ENCODE data around the gene IL5. TPM values are rescaled to one million over a fixed set of nuclear protein-coding genes. Genes with fewer than 3 reads are reported as not detected.
A peak's percentile ranks its signal among the peaks of the same experiment; 100 is the strongest.

IL5 gene
- total and polyA plus RNA-seq, 4 donors: not detected

- no peak overlapping the region for H3K9ac ChIP-seq (ENCODE audit: insufficient read depth in 1 of 2, low read length in 2 of 2)
- H3K4me3 ChIP-seq: no peak overlapping the region
- H3K36me3 ChIP-seq (ENCODE audit: control insufficient read depth in 4 of 4, insufficient read depth in 4 of 4, low read length in 4 of 4): no peaks in the 10 kb centered on the region
- peak in 1 of 3 donors; percentile 5 for DNase-seq
- H3K27ac ChIP-seq (ENCODE audit: low read depth in 1 of 2, low read length in 1 of 2): peak overlapping the region in 1 of 2 donors; percentile 26
- WGBS, 2 donors: 85 to 91% methylated on average over 4 of the region's 4 CpGs
- H3K9me3 ChIP-seq (ENCODE audit: control insufficient read depth in 4 of 4, insufficient read depth in 3 of 4, low read length in 3 of 4): no peaks in the 10 kb centered on the region
- no peaks in the 10 kb centered on the region for H3K27me3 ChIP-seq (ENCODE audit: control insufficient read depth in 3 of 3, insufficient read depth in 3 of 3, low read length in 2 of 3)
- no peak for ATAC-seq (ENCODE audit: insufficient read depth, low FRiP score)
- TF ChIP-seq, protein P1, sequence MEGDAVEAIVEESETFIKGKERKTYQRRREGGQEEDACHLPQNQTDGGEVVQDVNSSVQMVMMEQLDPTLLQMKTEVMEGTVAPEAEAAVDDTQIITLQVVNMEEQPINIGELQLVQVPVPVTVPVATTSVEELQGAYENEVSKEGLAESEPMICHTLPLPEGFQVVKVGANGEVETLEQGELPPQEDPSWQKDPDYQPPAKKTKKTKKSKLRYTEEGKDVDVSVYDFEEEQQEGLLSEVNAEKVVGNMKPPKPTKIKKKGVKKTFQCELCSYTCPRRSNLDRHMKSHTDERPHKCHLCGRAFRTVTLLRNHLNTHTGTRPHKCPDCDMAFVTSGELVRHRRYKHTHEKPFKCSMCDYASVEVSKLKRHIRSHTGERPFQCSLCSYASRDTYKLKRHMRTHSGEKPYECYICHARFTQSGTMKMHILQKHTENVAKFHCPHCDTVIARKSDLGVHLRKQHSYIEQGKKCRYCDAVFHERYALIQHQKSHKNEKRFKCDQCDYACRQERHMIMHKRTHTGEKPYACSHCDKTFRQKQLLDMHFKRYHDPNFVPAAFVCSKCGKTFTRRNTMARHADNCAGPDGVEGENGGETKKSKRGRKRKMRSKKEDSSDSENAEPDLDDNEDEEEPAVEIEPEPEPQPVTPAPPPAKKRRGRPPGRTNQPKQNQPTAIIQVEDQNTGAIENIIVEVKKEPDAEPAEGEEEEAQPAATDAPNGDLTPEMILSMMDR (IDR thresholded peaks at IDR 0.05; ENCODE audit: control extremely low read depth, extremely low read depth): no peak
- H3K4me1 ChIP-seq (ENCODE audit: control insufficient read depth in 5 of 5, insufficient read depth in 5 of 5, low read length in 5 of 5): peaks cover 2 to 22% (median 7%) of the 10 kb centered on the region in 5 donors
Measured at GRCh38 chr5:132503244-132503643, 40.1 kb downstream of the IL5 start.

DNA sequence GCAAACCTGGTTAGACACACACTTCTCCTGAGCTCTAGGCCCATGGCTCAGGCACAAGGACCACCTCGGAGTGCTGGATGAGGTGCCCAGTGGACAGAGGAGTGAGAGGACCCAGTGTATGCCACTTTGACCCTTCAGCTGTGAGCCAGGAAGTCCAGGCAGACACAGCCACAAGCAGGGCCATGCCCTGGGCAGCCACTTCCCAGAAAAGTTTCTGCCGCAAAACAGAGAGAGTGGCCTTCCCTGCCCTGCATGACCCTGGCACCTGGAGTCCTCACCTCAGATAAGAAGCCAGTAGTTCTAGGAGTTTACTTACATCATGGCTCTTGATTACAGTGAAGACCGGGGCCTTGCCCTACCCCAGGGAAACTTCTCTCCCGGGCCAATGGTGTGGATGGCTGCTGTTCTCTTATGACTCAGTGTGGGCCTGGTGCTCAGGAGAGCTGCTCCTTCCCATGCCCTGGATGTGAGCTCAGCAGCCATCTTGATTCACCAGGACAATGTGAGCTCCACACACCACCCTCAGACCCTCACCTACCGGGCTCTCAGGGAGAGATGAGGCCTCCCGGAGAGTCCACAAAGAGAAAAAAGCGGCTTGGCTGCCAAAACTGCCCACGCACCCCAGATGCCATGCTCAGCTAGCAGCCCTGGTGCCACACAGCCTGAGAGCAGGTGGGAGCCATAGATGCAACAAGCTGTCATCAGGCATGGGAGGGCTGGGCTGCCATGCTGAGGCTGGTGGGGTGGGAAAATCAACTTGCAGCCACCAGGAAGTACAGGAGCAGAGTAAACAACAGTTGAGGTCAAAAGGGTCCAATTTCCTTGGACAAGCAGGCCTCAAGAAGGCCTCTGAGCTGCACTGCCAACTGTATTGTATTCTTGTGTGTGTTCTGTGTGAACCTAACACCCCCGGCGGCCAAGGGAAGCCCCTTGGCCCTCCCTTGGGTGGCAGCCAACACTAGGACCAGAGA is 41.1 kb downstream of the IL5 start:
- H3K4me1 ChIP-seq (ENCODE audit: control insufficient read depth in 5 of 5, insufficient read depth in 5 of 5, low read length in 5 of 5): peaks cover 2 to 29% (median 7%) of the 10 kb centered on the region in 5 donors
- no peak overlapping the region for H3K4me3 ChIP-seq
- TF ChIP-seq, protein P1 (IDR thresholded peaks at IDR 0.05; ENCODE audit: control extremely low read depth, extremely low read depth): no peak
- no peaks in the 10 kb centered on the region for H3K9me3 ChIP-seq (ENCODE audit: control insufficient read depth in 4 of 4, insufficient read depth in 3 of 4, low read length in 3 of 4)
- H3K27ac ChIP-seq (ENCODE audit: low read depth in 1 of 2, low read length in 1 of 2): peak overlapping the region in 1 of 2 donors; percentile 99
- ATAC-seq (ENCODE audit: insufficient read depth, low FRiP score): no peak
- no peaks in the 10 kb centered on the region for H3K27me3 ChIP-seq (ENCODE audit: control insufficient read depth in 3 of 3, insufficient read depth in 3 of 3, low read length in 2 of 3)
- H3K9ac ChIP-seq (ENCODE audit: insufficient read depth in 1 of 2, low read length in 2 of 2): no peak overlapping the region
- WGBS, 2 donors: 60 to 77% methylated on average over 10 of the region's 10 CpGs
- peak in 2 of 3 donors; percentile 15 to 60 for DNase-seq
- no peaks in the 10 kb centered on the region for H3K36me3 ChIP-seq (ENCODE audit: control insufficient read depth in 4 of 4, insufficient read depth in 4 of 4, low read length in 4 of 4)

- no peak overlapping the region for H3K4me3 ChIP-seq
- DNase-seq: no peak
- no peaks in the 10 kb centered on the region for H3K36me3 ChIP-seq (ENCODE audit: control insufficient read depth in 4 of 4, insufficient read depth in 4 of 4, low read length in 4 of 4)
- H3K4me1 ChIP-seq (ENCODE audit: control insufficient read depth in 5 of 5, insufficient read depth in 5 of 5, low read length in 5 of 5): peaks cover 2 to 31% (median 9%) of the 10 kb centered on the region in 5 donors
- peak overlapping the region in 1 of 2 donors; percentile 11 for H3K9ac ChIP-seq (ENCODE audit: insufficient read depth in 1 of 2, low read length in 2 of 2)
- WGBS, 2 donors: 72 to 78% methylated on average over 4 of the region's 4 CpGs
- ATAC-seq (ENCODE audit: insufficient read depth, low FRiP score): no peak
- no peaks in the 10 kb centered on the region for H3K27me3 ChIP-seq (ENCODE audit: control insufficient read depth in 3 of 3, insufficient read depth in 3 of 3, low read length in 2 of 3)
- TF ChIP-seq, protein P1 (IDR thresholded peaks at IDR 0.05; ENCODE audit: control extremely low read depth, extremely low read depth): no peak
- H3K27ac ChIP-seq (ENCODE audit: low read depth in 1 of 2, low read length in 1 of 2): peak overlapping the region in 1 of 2 donors; percentile 99
- no peaks in the 10 kb centered on the region for H3K9me3 ChIP-seq (ENCODE audit: control insufficient read depth in 4 of 4, insufficient read depth in 3 of 4, low read length in 3 of 4)
Measured at GRCh38 chr5:132501629-132501956, 41.7 kb downstream of the IL5 start.
